ENCODE results near the gene HDAC2. TPM values are rescaled to one million over a fixed set of nuclear protein-coding genes. Genes with fewer than 3 reads are reported as not detected.
A peak's percentile ranks its signal among the peaks of the same experiment; 100 is the strongest.

The HDAC2 gene
- polyA plus RNA-seq, 3 donors = 29.6 to 67.7 (median 54.6) TPM

DNA sequence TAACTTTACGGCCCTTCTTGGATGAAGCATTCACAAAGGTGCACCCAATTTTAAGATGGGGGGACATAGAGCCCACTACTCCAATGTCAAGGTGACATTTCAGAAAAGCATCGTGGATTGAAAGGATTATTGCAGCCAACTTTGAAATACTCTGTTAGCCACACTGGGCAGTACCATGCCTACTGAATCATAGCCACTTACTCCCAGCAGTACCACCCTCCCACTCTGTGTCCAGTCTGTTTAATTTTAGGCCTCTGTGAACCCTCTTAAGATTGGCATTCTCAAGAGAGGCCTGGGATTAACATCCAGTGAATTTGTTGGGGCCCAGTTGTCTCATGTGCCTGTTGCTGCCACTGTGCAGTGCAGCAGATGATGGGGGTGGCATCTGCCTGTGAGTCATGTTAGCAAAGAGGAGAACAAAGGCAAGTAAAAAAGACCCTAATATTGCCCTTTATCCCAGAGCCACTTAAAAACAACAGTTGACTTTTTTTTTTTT lies 11.2 kb upstream of the HDAC2 start:
- H3K4me2 ChIP-seq (replicated peaks; ENCODE audit: extremely low read depth, low read length, poor library complexity, severe bottlenecking) = no peak overlapping the region
- intact Hi-C loops (cut with micrococcal nuclease) = no loop called here
- peaks cover 0 to 3% (median 0%) of the 10 kb centered on the region in 3 donors for H3K27me3 Mint-ChIP-seq (ENCODE audit: low read depth in 3 of 3)
- TF ChIP-seq, protein P1, sequence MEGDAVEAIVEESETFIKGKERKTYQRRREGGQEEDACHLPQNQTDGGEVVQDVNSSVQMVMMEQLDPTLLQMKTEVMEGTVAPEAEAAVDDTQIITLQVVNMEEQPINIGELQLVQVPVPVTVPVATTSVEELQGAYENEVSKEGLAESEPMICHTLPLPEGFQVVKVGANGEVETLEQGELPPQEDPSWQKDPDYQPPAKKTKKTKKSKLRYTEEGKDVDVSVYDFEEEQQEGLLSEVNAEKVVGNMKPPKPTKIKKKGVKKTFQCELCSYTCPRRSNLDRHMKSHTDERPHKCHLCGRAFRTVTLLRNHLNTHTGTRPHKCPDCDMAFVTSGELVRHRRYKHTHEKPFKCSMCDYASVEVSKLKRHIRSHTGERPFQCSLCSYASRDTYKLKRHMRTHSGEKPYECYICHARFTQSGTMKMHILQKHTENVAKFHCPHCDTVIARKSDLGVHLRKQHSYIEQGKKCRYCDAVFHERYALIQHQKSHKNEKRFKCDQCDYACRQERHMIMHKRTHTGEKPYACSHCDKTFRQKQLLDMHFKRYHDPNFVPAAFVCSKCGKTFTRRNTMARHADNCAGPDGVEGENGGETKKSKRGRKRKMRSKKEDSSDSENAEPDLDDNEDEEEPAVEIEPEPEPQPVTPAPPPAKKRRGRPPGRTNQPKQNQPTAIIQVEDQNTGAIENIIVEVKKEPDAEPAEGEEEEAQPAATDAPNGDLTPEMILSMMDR (IDR thresholded peaks at IDR 0.05) = no peak
- no peak overlapping the region for H3K27ac Mint-ChIP-seq
- H3K79me2 ChIP-seq (ENCODE audit: insufficient read depth, low read length) = no peaks in the 10 kb centered on the region
- H3K9me3 Mint-ChIP-seq = peaks cover 0 to 10% (median 4%) of the 10 kb centered on the region in 7 donors
- H3K4me1 Mint-ChIP-seq = peaks cover 23% of the 10 kb centered on the region
- H3K27ac ChIP-seq (ENCODE audit: low read depth in 1 of 2, low read length in 2 of 2) = no peak overlapping the region
- H3K9ac ChIP-seq (ENCODE audit: insufficient read depth, low read length, poor library complexity, severe bottlenecking) = no peak overlapping the region
- no peaks in the 10 kb centered on the region for H3K27me3 ChIP-seq (ENCODE audit: control insufficient read depth in 2 of 2, insufficient read depth in 2 of 2, low read length in 2 of 2)
- no peak overlapping the region for H2AFZ ChIP-seq (ENCODE audit: insufficient read depth, low read depth, low read length, poor library complexity, severe bottlenecking)
- H3K4me1 ChIP-seq (ENCODE audit: control insufficient read depth in 1 of 2, insufficient read depth in 2 of 2, low read length in 2 of 2) = peaks cover 18 to 21% of the 10 kb centered on the region in 2 donors
- H3K36me3 ChIP-seq (replicated peaks in 1 of 2; ENCODE audit: control insufficient read depth in 1 of 2, insufficient read depth in 2 of 2, low read length in 2 of 2) = no peaks in the 10 kb centered on the region
- no peaks in the 10 kb centered on the region for H3K36me3 Mint-ChIP-seq
- no peak for DNase-seq
- WGBS (ENCODE audit: insufficient coverage) = 94% methylated on average over 2 of the region's 2 CpGs
- H3K4me3 Mint-ChIP-seq = no peak overlapping the region
- peaks cover 0 to 6% of the 10 kb centered on the region in 2 donors for H3K9me3 ChIP-seq (replicated peaks in 1 of 2; ENCODE audit: control insufficient read depth in 1 of 2, insufficient read depth in 1 of 2, low read length in 2 of 2)
- H4K20me1 ChIP-seq (ENCODE audit: insufficient read depth, low read length) = no peaks in the 10 kb centered on the region
- no peak overlapping the region for H3K4me3 ChIP-seq (replicated peaks in 1 of 3; ENCODE audit: low read depth in 2 of 3, low read length in 3 of 3)

- Histone ChIP-seq H3K79me2 (ENCODE audit: insufficient read depth, low read length) (no peaks in the 10 kb centered on the region), H2AFZ (ENCODE audit: insufficient read depth, low read depth, low read length, poor library complexity, severe bottlenecking) (no peak overlapping the region), H3K27me3 (ENCODE audit: control insufficient read depth in 2 of 2, insufficient read depth in 2 of 2, low read length in 2 of 2) (no peaks in the 10 kb centered on the region), H3K4me1 (ENCODE audit: control insufficient read depth in 1 of 2, insufficient read depth in 2 of 2, low read length in 2 of 2) (peaks cover 18 to 21% of the 10 kb centered on the region in 2 donors), H3K4me3 (replicated peaks in 1 of 3; ENCODE audit: low read depth in 2 of 3, low read length in 3 of 3) (no peak overlapping the region), H3K27ac (ENCODE audit: low read depth in 1 of 2, low read length in 2 of 2) (no peak overlapping the region), H3K9me3 (replicated peaks in 1 of 2; ENCODE audit: control insufficient read depth in 1 of 2, insufficient read depth in 1 of 2, low read length in 2 of 2) (no peaks in the 10 kb centered on the region), H3K4me2 (replicated peaks; ENCODE audit: extremely low read depth, low read length, poor library complexity, severe bottlenecking) (peak overlapping the region; percentile 24), H3K9ac (ENCODE audit: insufficient read depth, low read length, poor library complexity, severe bottlenecking) (no peak overlapping the region), H4K20me1 (ENCODE audit: insufficient read depth, low read length) (no peaks in the 10 kb centered on the region), H3K36me3 (replicated peaks in 1 of 2; ENCODE audit: control insufficient read depth in 1 of 2, insufficient read depth in 2 of 2, low read length in 2 of 2) (no peaks in the 10 kb centered on the region)
- peaks cover 0 to 1% (median 0%) of the 10 kb centered on the region in 3 donors for H3K27me3 Mint-ChIP-seq (ENCODE audit: low read depth in 3 of 3)
- H3K4me3 Mint-ChIP-seq = no peak overlapping the region
- WGBS (ENCODE audit: insufficient coverage) = 90% methylated on average over 1 of the region's 4 CpGs
- intact Hi-C loops (cut with micrococcal nuclease) = no loop called here
- TF ChIP-seq, protein P1 (IDR thresholded peaks at IDR 0.05) = peak; percentile 46
- H3K27ac Mint-ChIP-seq = no peak overlapping the region
- DNase-seq = peak in 1 of 3 donors; percentile 9
- H3K36me3 Mint-ChIP-seq = no peaks in the 10 kb centered on the region
- peaks cover 0 to 3% (median under 1%) of the 10 kb centered on the region in 7 donors for H3K9me3 Mint-ChIP-seq
- peaks cover 23% of the 10 kb centered on the region for H3K4me1 Mint-ChIP-seq
Observed at GRCh38 chr6:113980937-113981554, 10.1 kb upstream of the HDAC2 start.
